Measurements from ENCODE around the gene LINGO1. TPM values are rescaled to one million over a fixed set of nuclear protein-coding genes. Genes with fewer than 3 reads are reported as not detected.

LINGO1 gene
- total and polyA plus RNA-seq, 2 of the 8 experiments (the other 6 are each of a cell fraction or from before 2014, with no cell fraction given), result 57.1 to 114 TPM

DNA sequence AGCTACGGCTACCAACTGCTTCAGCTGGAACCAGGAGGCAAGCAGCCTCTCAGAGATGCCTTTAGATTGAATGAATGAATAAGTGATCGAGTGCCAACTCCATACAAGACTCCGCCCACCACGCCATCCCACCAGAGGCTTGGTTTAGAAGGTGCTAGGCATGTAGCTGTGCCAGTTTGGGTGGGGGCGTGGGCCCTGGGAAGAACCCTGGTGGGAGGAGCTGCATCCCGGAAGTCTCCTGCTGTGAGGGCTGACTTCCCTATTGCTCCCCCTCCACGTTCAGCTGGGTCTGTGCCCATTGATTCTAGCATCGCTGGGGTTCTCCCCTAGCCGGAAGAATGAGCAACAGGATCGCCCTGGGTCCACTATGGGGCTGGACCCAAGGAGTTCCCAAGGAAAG is 20.9 kb downstream of the LINGO1 start:
- peak overlapping the region; percentile 33; the same call in 1 of the 2 replicates for H2BK12ac ChIP-seq (ENCODE audit: low read depth, low read length)
- H4K8ac ChIP-seq (ENCODE audit: extremely low read depth, insufficient read depth, low read length), result no peak overlapping the region
- H3K4me1 ChIP-seq (replicated peaks in 1 of 4; ENCODE audit: control insufficient read depth in 3 of 4, insufficient read depth in 4 of 4, low read length in 3 of 4), result peaks cover 0 to 22% (median 12%) of the 10 kb centered on the region in 4 experiments; a peak in 6 of 7 replicates
- peak overlapping the region; percentile 60; the same call in 1 of the 2 replicates for H2BK5ac ChIP-seq (ENCODE audit: low read depth, low read length)
- no peak overlapping the region; the same call in 1 of the 2 replicates for H2BK20ac ChIP-seq (ENCODE audit: low read length)
- TF ChIP-seq RNF2 (IDR thresholded peaks at IDR 0.05; ENCODE audit: borderline replicate concordance, low read depth, low read length, missing control alignments, poor library complexity, severe bottlenecking), result no peak
- no peak for FAIRE-seq
- peaks cover 3 to 6% of the 10 kb centered on the region in 2 experiments for H4K20me1 ChIP-seq (replicated peaks in 1 of 2; ENCODE audit: control insufficient read depth in 1 of 2, insufficient read depth in 2 of 2, low read length in 2 of 2)
- H2AFZ ChIP-seq (ENCODE audit: low read length), result no peak overlapping the region
- ChIA-PET CTCF (ENCODE audit: partially characterized antibody) (interaction anchor here (0.8 to 17.9 kb wide), 9 partner anchors 8 to 209 kb away, joined by 3 to 161 read pairs (median 4); partner anchors contain the start of gene LINGO1), POLR2A (ENCODE audit: partially characterized antibody) (interaction anchor here (0.9 to 1.7 kb wide), 3 partner anchors 11 to 19 kb away, joined by 3 to 10 read pairs (median 6); no protein-coding TSS in a partner anchor)
- no peak overlapping the region for H3K4ac ChIP-seq (replicated peaks; ENCODE audit: insufficient read length, low read depth, low read length)
- H3K4me3 ChIP-seq (ENCODE audit: extremely low read depth in 1 of 4, insufficient read depth in 2 of 4, low read depth in 3 of 4, low read length in 4 of 4), result no peak overlapping the region
- peaks cover 0 to 3% of the 10 kb centered on the region in 2 experiments; a peak in 1 of 4 replicates for H3K79me2 ChIP-seq (ENCODE audit: control insufficient read depth in 1 of 2, insufficient read depth in 2 of 2, low read length in 2 of 2)
- H3K14ac ChIP-seq (ENCODE audit: insufficient read length), result no peak overlapping the region
- no peak overlapping the region for H3K23ac ChIP-seq (ENCODE audit: insufficient read length)
- 0 out of 2 replicates have a peak overlapping the region, but pooled peaks have one; percentile 40 for H2AK5ac ChIP-seq (ENCODE audit: low read depth, low read length)
- H2BK15ac ChIP-seq (ENCODE audit: low read length), result no peak overlapping the region
- H3K36me3 ChIP-seq (ENCODE audit: control insufficient read depth in 2 of 4, insufficient read depth in 4 of 4, low read length in 3 of 4), result peaks cover 10 to 22% (median 17%) of the 10 kb centered on the region in 4 experiments; a peak in 6 of 8 replicates
- no peak overlapping the region for H3K18ac ChIP-seq (ENCODE audit: extremely low read depth, low read length)
- H4K91ac ChIP-seq (replicated peaks; ENCODE audit: insufficient read length, low read length), result no peak overlapping the region
- peaks cover under 1% of the 10 kb centered on the region; the same call in 1 of the 2 replicates for H3K79me1 ChIP-seq (ENCODE audit: low read depth, low read length)
- H3K9me3 ChIP-seq (ENCODE audit: insufficient read depth in 2 of 2, low read depth in 1 of 2, low read length in 1 of 2), result no peaks in the 10 kb centered on the region
- DNase-seq (ENCODE audit: low read depth in 1 of 2, low spot score in 2 of 2), result no peak
- H3K9ac ChIP-seq (replicated peaks in 1 of 4; ENCODE audit: extremely low read depth in 1 of 4, low read depth in 3 of 4, low read length in 3 of 4), result no peak overlapping the region
- WGBS, 2 experiments (ENCODE audit: extremely low coverage in 1 of 2, insufficient coverage in 1 of 2, insufficient read length in 1 of 2, insufficient replicate concordance in 2 of 2, low coverage in 1 of 2, low lambda C conversion rate in 2 of 2, missing lambda C conversion rate in 1 of 2), result 76% methylated on average over 10 of the region's 10 CpGs; no CpG with 5 or more reads in 1 of the 2 experiments
- no peak overlapping the region for H3K4me2 ChIP-seq (ENCODE audit: insufficient read depth in 1 of 2, low read depth in 2 of 2, low read length in 2 of 2)
- no peak overlapping the region for H3K27ac ChIP-seq (ENCODE audit: low read depth, low read length)
- no peak overlapping the region for H4K5ac ChIP-seq (ENCODE audit: insufficient read length, low read depth, low read length)
- H3K56ac ChIP-seq (replicated peaks; ENCODE audit: insufficient read length, low read depth, low read length), result no peak overlapping the region
- H3K23me2 ChIP-seq (ENCODE audit: low read depth, low read length), result no peaks in the 10 kb centered on the region
- H3K27me3 ChIP-seq (replicated peaks in 1 of 4; ENCODE audit: control insufficient read depth in 3 of 4, extremely low read depth in 1 of 4, insufficient read depth in 3 of 4, low read length in 3 of 4), result no peaks in the 10 kb centered on the region
- H2BK120ac ChIP-seq (replicated peaks; ENCODE audit: low read depth, low read length), result no peak overlapping the region

All from H1 (cell line).